ENCODE data around the gene KCNIP1. TPM values are rescaled to one million over a fixed set of nuclear protein-coding genes. Genes with fewer than 3 reads are reported as not detected.

Gene KCNIP1
- total RNA-seq, 1 experiment from 2014 or later = not detected

- Histone ChIP-seq H3K4me1 (ENCODE audit: control insufficient read depth, insufficient read depth, low read length) (0 out of 2 replicates have a peak, but pooled peaks cover 2% of the 10 kb centered on the region), H3K4me3 (ENCODE audit: low read depth in 2 of 2, low read length in 2 of 2) (no peak overlapping the region), H3K27ac (ENCODE audit: low read length) (no peak overlapping the region), H3K36me3 (ENCODE audit: control insufficient read depth, insufficient read depth, low read length) (no peaks in the 10 kb centered on the region), H3K9me3 (ENCODE audit: control insufficient read depth, insufficient read depth, low read depth, low read length) (no peaks in the 10 kb centered on the region), H3K27me3 (ENCODE audit: control insufficient read depth, insufficient read depth, low read length) (peaks cover 34% of the 10 kb centered on the region)
- ChIA-PET POLR2A (no interaction called here), CTCF (no interaction called here)
- BruUV-seq (replicated peaks) = no TSS peak
- DNase-seq (ENCODE audit: low read depth, low spot score) (no peak), ATAC-seq (no peak)
- in situ Hi-C loops (cut with HindIII; ENCODE audit: low pct_unique_long_range_greater_than_20kb, low sequenced_read_pairs) (no loop called here), intact Hi-C loops (cut with micrococcal nuclease; ENCODE audit: unreplicated experiment) (no loop called here)
- TF ChIP-seq TCF7L2 (IDR thresholded peaks at IDR 0.05; ENCODE audit: low read depth, low read length) (no peak), REST (IDR thresholded peaks at IDR 0.05; ENCODE audit: insufficient read depth in 1 of 2, low read depth in 2 of 2, low read length in 1 of 2) (no peak), SIN3A (IDR thresholded peaks at IDR 0.05; ENCODE audit: borderline replicate concordance, insufficient read depth, low read depth, low read length) (no peak), POLR2AphosphoS5 (IDR thresholded peaks at IDR 0.05; ENCODE audit: low read depth, low read length) (no peak), CTCF (IDR thresholded peaks at IDR 0.05) (no peak)
Measured at GRCh38 chr5:170573114-170573513, 69.3 kb downstream of the KCNIP1 start.

GRCh38 chr5:170573660-170574059, 69.8 kb downstream of the KCNIP1 start:
- no peak for ATAC-seq
- 0 out of 2 replicates have a peak, but pooled peaks cover 2% of the 10 kb centered on the region for H3K4me1 ChIP-seq (ENCODE audit: control insufficient read depth, insufficient read depth, low read length)
- H3K27me3 ChIP-seq (ENCODE audit: control insufficient read depth, insufficient read depth, low read length) = peaks cover 34% of the 10 kb centered on the region
- TF ChIP-seq REST (IDR thresholded peaks at IDR 0.05; ENCODE audit: insufficient read depth in 1 of 2, low read depth in 2 of 2, low read length in 1 of 2) (no peak), CTCF (IDR thresholded peaks at IDR 0.05) (no peak)
- intact Hi-C loops (cut with micrococcal nuclease; ENCODE audit: unreplicated experiment) = no loop called here
- no peak for DNase-seq (ENCODE audit: low read depth, low spot score)
- H3K27ac ChIP-seq (ENCODE audit: low read length) = no peak overlapping the region
- POLR2A ChIA-PET = no interaction called here
- no peaks in the 10 kb centered on the region for H3K9me3 ChIP-seq (ENCODE audit: control insufficient read depth, insufficient read depth, low read depth, low read length)
- no peak overlapping the region for H3K4me3 ChIP-seq (ENCODE audit: low read depth in 2 of 2, low read length in 2 of 2)
- no TSS peak for BruUV-seq (replicated peaks)
- no peaks in the 10 kb centered on the region for H3K36me3 ChIP-seq (ENCODE audit: control insufficient read depth, insufficient read depth, low read length)
- in situ Hi-C loops (cut with HindIII; ENCODE audit: low pct_unique_long_range_greater_than_20kb, low sequenced_read_pairs) = no loop called here
- CTCF ChIA-PET = no interaction called here

All from Panc1 (cell line).